ENCODE measurements around the gene ATP6V0A1.
"Not testable (repeated sequence)": the region's sequence is repeated elsewhere in the genome, so short reads cannot be mapped to it uniquely, and the experiment has no call there.

The ATP6V0A1 gene

GRCh38 chr17:42458497-42459255 is at the start of gene ATP6V0A1:
Gene ATP6V0A1, plus strand, starts transcription at chr17:42458878. Its CDS starts 2,017 bp downstream, at chr17:42460895.
- peak; percentile 94 to 95 for DNase-seq

GRCh38 chr17:42409523-42410318 is 49.0 kb upstream of the ATP6V0A1 start:
- DNase-seq: no peak

GRCh38 chr17:42410319-42410685 is 48.4 kb upstream of the ATP6V0A1 start:
- no peak for DNase-seq

- no peak for DNase-seq
Observed at GRCh38 chr17:42411361-42411760, 47.3 kb upstream of the ATP6V0A1 start.

GRCh38 chr17:42411905-42412679 is 46.6 kb upstream of the ATP6V0A1 start:
- no peak for DNase-seq

GRCh38 chr17:42413464-42414040 is 45.1 kb upstream of the ATP6V0A1 start:
- no peak for DNase-seq

GRCh38 chr17:42414704-42415409 is 43.8 kb upstream of the ATP6V0A1 start:
- DNase-seq: no peak

GRCh38 chr17:42417981-42418380 is 40.7 kb upstream of the ATP6V0A1 start:
- DNase-seq: not testable (repeated sequence)

- DNase-seq: no peak
Observed at GRCh38 chr17:42421136-42421506, 37.6 kb upstream of the ATP6V0A1 start.

- no peak for DNase-seq
Observed at GRCh38 chr17:42421507-42422338, 37.0 kb upstream of the ATP6V0A1 start.

GRCh38 chr17:42422412-42422957 is 36.2 kb upstream of the ATP6V0A1 start:
- no peak for DNase-seq

GRCh38 chr17:42422958-42423712 is 35.5 kb upstream of the ATP6V0A1 start, which contains the start of gene CAVIN1:
Gene CAVIN1, minus strand, starts transcription at chr17:42423256. Its CDS starts 159 bp downstream, at chr17:42423097.
- DNase-seq: peak; percentile 47 to 49

- DNase-seq: no peak
Observed at GRCh38 chr17:42423766-42424165, 34.9 kb upstream of the ATP6V0A1 start.

- DNase-seq: no peak
Observed at GRCh38 chr17:42424991-42425610, 33.6 kb upstream of the ATP6V0A1 start.

- DNase-seq: peak in 1 of 2 experiments; percentile 50
Observed at GRCh38 chr17:42428141-42428944, 30.3 kb upstream of the ATP6V0A1 start.

- DNase-seq: no peak
Observed at GRCh38 chr17:42429726-42430447, 28.8 kb upstream of the ATP6V0A1 start.

- DNase-seq: no peak
Observed at GRCh38 chr17:42431758-42432161, 26.9 kb upstream of the ATP6V0A1 start.

GRCh38 chr17:42436391-42436790 is 22.3 kb upstream of the ATP6V0A1 start:
- no peak for DNase-seq
